ENCODE measurements around the gene TMEM117. TPM values are rescaled to one million over a fixed set of nuclear protein-coding genes. Genes with fewer than 3 reads are reported as not detected.

TMEM117 gene
- total RNA-seq, 1 experiment from 2014 or later, result 12.6 TPM

- DNase-seq, result no peak
- no peaks in the 10 kb centered on the region for H3K36me3 ChIP-seq
- no peaks in the 10 kb centered on the region for H3K27me3 ChIP-seq
- H3K27ac ChIP-seq, result no peak overlapping the region
- no peak overlapping the region for H3K4me3 ChIP-seq
- H3K9me3 ChIP-seq (replicated peaks), result no peaks in the 10 kb centered on the region; the same call in 1 of the 2 replicates
- no peaks in the 10 kb centered on the region for H3K4me1 ChIP-seq
Observed at GRCh38 chr12:43980627-43981191, 144.8 kb downstream of the TMEM117 start.

- no peak for DNase-seq
- Histone ChIP-seq H3K27me3 (no peaks in the 10 kb centered on the region), H3K4me3 (no peak overlapping the region), H3K4me1 (no peaks in the 10 kb centered on the region), H3K9me3 (replicated peaks) (no peaks in the 10 kb centered on the region; the same call in 1 of the 2 replicates), H3K36me3 (no peaks in the 10 kb centered on the region), H3K27ac (no peak overlapping the region)
Observed at GRCh38 chr12:43981726-43982125, 145.8 kb downstream of the TMEM117 start.

- Histone ChIP-seq H3K4me1 (no peaks in the 10 kb centered on the region), H3K9me3 (replicated peaks) (no peaks in the 10 kb centered on the region; the same call in 1 of the 2 replicates), H3K36me3 (no peaks in the 10 kb centered on the region), H3K27me3 (no peaks in the 10 kb centered on the region), H3K27ac (no peak overlapping the region), H3K4me3 (no peak overlapping the region)
- DNase-seq, result no peak
Observed at GRCh38 chr12:43982544-43982943, 146.7 kb downstream of the TMEM117 start.

- DNase-seq, result no peak
- Histone ChIP-seq H3K4me3 (no peak overlapping the region), H3K9me3 (replicated peaks) (no peaks in the 10 kb centered on the region), H3K27ac (no peak overlapping the region), H3K27me3 (no peaks in the 10 kb centered on the region), H3K4me1 (no peaks in the 10 kb centered on the region), H3K36me3 (no peaks in the 10 kb centered on the region)
Observed at GRCh38 chr12:43988838-43989560, 153.1 kb downstream of the TMEM117 start.

GRCh38 chr12:43992856-43993255 is 157.0 kb downstream of the TMEM117 start:
- Histone ChIP-seq H3K27me3 (no peaks in the 10 kb centered on the region), H3K36me3 (no peaks in the 10 kb centered on the region), H3K4me1 (no peaks in the 10 kb centered on the region), H3K9me3 (replicated peaks) (no peaks in the 10 kb centered on the region), H3K27ac (no peak overlapping the region), H3K4me3 (no peak overlapping the region)
- DNase-seq, result no peak

- no peaks in the 10 kb centered on the region for H3K4me1 ChIP-seq
- DNase-seq, result peak; percentile 56 to 84
- no peak overlapping the region for H3K4me3 ChIP-seq
- H3K27ac ChIP-seq, result no peak overlapping the region
- H3K27me3 ChIP-seq, result no peaks in the 10 kb centered on the region
- H3K36me3 ChIP-seq, result no peaks in the 10 kb centered on the region
- no peaks in the 10 kb centered on the region for H3K9me3 ChIP-seq (replicated peaks)
Observed at GRCh38 chr12:44000309-44000952, 164.6 kb downstream of the TMEM117 start.

GRCh38 chr12:44002607-44003006 is 166.7 kb downstream of the TMEM117 start:
- Histone ChIP-seq H3K4me3 (no peak overlapping the region), H3K4me1 (no peaks in the 10 kb centered on the region), H3K9me3 (replicated peaks) (no peaks in the 10 kb centered on the region), H3K36me3 (no peaks in the 10 kb centered on the region), H3K27ac (no peak overlapping the region), H3K27me3 (no peaks in the 10 kb centered on the region)
- no peak for DNase-seq

- no peaks in the 10 kb centered on the region for H3K27me3 ChIP-seq
Observed at GRCh38 chr12:44003721-44004120, 167.8 kb downstream of the TMEM117 start.

GRCh38 chr12:44015333-44015941 is 179.6 kb downstream of the TMEM117 start:
- H3K36me3 ChIP-seq, result no peaks in the 10 kb centered on the region
- H3K9me3 ChIP-seq (replicated peaks), result no peaks in the 10 kb centered on the region
- no peaks in the 10 kb centered on the region for H3K4me1 ChIP-seq
- DNase-seq, result peak in 1 of 2 experiments; percentile 74
- no peaks in the 10 kb centered on the region for H3K27me3 ChIP-seq
- H3K4me3 ChIP-seq, result no peak overlapping the region
- no peak overlapping the region for H3K27ac ChIP-seq

More at GRCh38 chr12:44003721-44004120, 167.8 kb downstream of the TMEM117 start:
- Histone ChIP-seq H3K4me1 (no peaks in the 10 kb centered on the region), H3K36me3 (no peaks in the 10 kb centered on the region), H3K27ac (no peak overlapping the region), H3K9me3 (replicated peaks) (no peaks in the 10 kb centered on the region), H3K4me3 (no peak overlapping the region)
- no peak for DNase-seq

GRCh38 chr12:44017216-44017615 is 181.3 kb downstream of the TMEM117 start:
- no peaks in the 10 kb centered on the region for H3K4me1 ChIP-seq
- H3K27me3 ChIP-seq, result no peaks in the 10 kb centered on the region
- no peak overlapping the region for H3K27ac ChIP-seq
- no peak for DNase-seq
- no peaks in the 10 kb centered on the region for H3K9me3 ChIP-seq (replicated peaks)
- H3K4me3 ChIP-seq, result no peak overlapping the region
- no peaks in the 10 kb centered on the region for H3K36me3 ChIP-seq

GRCh38 chr12:44019118-44019517 is 183.2 kb downstream of the TMEM117 start:
- Histone ChIP-seq H3K4me3 (no peak overlapping the region), H3K27me3 (no peaks in the 10 kb centered on the region), H3K27ac (no peak overlapping the region), H3K9me3 (replicated peaks) (no peaks in the 10 kb centered on the region), H3K4me1 (no peaks in the 10 kb centered on the region), H3K36me3 (no peaks in the 10 kb centered on the region)
- no peak for DNase-seq

GRCh38 chr12:44020555-44020954 is 184.7 kb downstream of the TMEM117 start:
- no peaks in the 10 kb centered on the region for H3K36me3 ChIP-seq
- no peak for DNase-seq
- H3K9me3 ChIP-seq (replicated peaks), result no peaks in the 10 kb centered on the region
- H3K27me3 ChIP-seq, result no peaks in the 10 kb centered on the region
- H3K27ac ChIP-seq, result no peak overlapping the region
- H3K4me1 ChIP-seq, result no peaks in the 10 kb centered on the region
- no peak overlapping the region for H3K4me3 ChIP-seq

GRCh38 chr12:44021471-44021971 is 185.6 kb downstream of the TMEM117 start:
- no peaks in the 10 kb centered on the region for H3K9me3 ChIP-seq (replicated peaks)
- DNase-seq, result no peak
- H3K4me1 ChIP-seq, result no peaks in the 10 kb centered on the region
- no peaks in the 10 kb centered on the region for H3K27me3 ChIP-seq
- no peaks in the 10 kb centered on the region for H3K36me3 ChIP-seq
- no peak overlapping the region for H3K27ac ChIP-seq
- H3K4me3 ChIP-seq, result no peak overlapping the region

- Histone ChIP-seq H3K36me3 (no peaks in the 10 kb centered on the region), H3K4me3 (no peak overlapping the region), H3K27ac (no peak overlapping the region), H3K27me3 (no peaks in the 10 kb centered on the region), H3K4me1 (no peaks in the 10 kb centered on the region), H3K9me3 (replicated peaks) (no peaks in the 10 kb centered on the region)
- no peak for DNase-seq
Observed at GRCh38 chr12:44025499-44025898, 189.6 kb downstream of the TMEM117 start.

- no peak for DNase-seq
- no peaks in the 10 kb centered on the region for H3K9me3 ChIP-seq (replicated peaks)
- H3K27ac ChIP-seq, result no peak overlapping the region
- H3K4me1 ChIP-seq, result no peaks in the 10 kb centered on the region
- H3K27me3 ChIP-seq, result no peaks in the 10 kb centered on the region
- no peaks in the 10 kb centered on the region for H3K36me3 ChIP-seq
- no peak overlapping the region for H3K4me3 ChIP-seq
Observed at GRCh38 chr12:44026046-44026445, 190.2 kb downstream of the TMEM117 start.

All from SJCRH30 (cell line).